GM21529 (cell line): ENCODE results near the gene C1orf87.

Source experiments
- ATAC-seq: cut with Tn5 transposase; IDR thresholded peaks from one replicate; pipeline ENCODE4 v1.9.1; 2021; ENCODE audit not compliant: unreplicated experiment

Gene C1orf87

GRCh38 chr1:59952065-59952464 lies 121.5 kb downstream of the C1orf87 start:
- no peak for ATAC-seq

GRCh38 chr1:59949648-59950047 lies 123.9 kb downstream of the C1orf87 start:
- no peak for ATAC-seq

GRCh38 chr1:59948990-59949389 lies 124.6 kb downstream of the C1orf87 start:
- no peak for ATAC-seq

- ATAC-seq: peak; percentile 96
These were observed 126.3 kb downstream of the C1orf87 start for GRCh38 chr1:59947047-59947938.

- ATAC-seq: no peak
These were observed 127.8 kb downstream of the C1orf87 start for GRCh38 chr1:59945790-59946189.
